AG04449 (cell line): Measurements from ENCODE around the gene CPNE9.

Source experiments
- CTCF ChIA-PET: fragments of 350-600 bp; formaldehyde crosslinking; extraction: SDS; loops from one replicate; lab custom pipeline; 2021; ENCODE audit warnings: antibody characterized with exemption; lab: Yijun Ruan, JAX
- POLR2A ChIA-PET: fragments of 400-600, 350-600 bp; formaldehyde crosslinking; extraction: SDS; loops from one replicate; lab custom pipeline; 2020; ENCODE audit warnings: antibody characterized with exemption, inconsistent platforms; lab: Yijun Ruan, JAX
- DNase-seq: peaks from one replicate; pipeline ENCODE4 v3.0.0-alpha.2; 2010; ENCODE audit warnings: low read depth, low spot score
- H3K4me3 ChIP-seq: 2 replicates; pipeline ENCODE4 v1.5.1; 2011; ENCODE audit warnings: low read depth, mild to moderate bottlenecking, control low read depth, low read length
- CTCF ChIP-seq: IDR thresholded peaks from one replicate; pipeline ENCODE4 v1.5.1; 2011; ENCODE audit warnings: mild to moderate bottlenecking, moderate library complexity, low read length, control low read depth, inconsistent platforms; ENCODE audit not compliant: insufficient read depth; ENCODE audit errors: missing control alignments

The CPNE9 gene

GRCh38 chr3:9721700-9722060 is 18.0 kb downstream of the CPNE9 start:
- DNase-seq = no peak
- ChIA-PET CTCF (interaction anchor here (0.6 to 1.1 kb wide), 2 partner anchors 9 to 367 kb away, joined by 3 to 4 read pairs; partner anchors contain the start of gene BRPF1), POLR2A (no interaction called here)
- no peak overlapping the region for H3K4me3 ChIP-seq
- TF ChIP-seq CTCF = no peak

DNA sequence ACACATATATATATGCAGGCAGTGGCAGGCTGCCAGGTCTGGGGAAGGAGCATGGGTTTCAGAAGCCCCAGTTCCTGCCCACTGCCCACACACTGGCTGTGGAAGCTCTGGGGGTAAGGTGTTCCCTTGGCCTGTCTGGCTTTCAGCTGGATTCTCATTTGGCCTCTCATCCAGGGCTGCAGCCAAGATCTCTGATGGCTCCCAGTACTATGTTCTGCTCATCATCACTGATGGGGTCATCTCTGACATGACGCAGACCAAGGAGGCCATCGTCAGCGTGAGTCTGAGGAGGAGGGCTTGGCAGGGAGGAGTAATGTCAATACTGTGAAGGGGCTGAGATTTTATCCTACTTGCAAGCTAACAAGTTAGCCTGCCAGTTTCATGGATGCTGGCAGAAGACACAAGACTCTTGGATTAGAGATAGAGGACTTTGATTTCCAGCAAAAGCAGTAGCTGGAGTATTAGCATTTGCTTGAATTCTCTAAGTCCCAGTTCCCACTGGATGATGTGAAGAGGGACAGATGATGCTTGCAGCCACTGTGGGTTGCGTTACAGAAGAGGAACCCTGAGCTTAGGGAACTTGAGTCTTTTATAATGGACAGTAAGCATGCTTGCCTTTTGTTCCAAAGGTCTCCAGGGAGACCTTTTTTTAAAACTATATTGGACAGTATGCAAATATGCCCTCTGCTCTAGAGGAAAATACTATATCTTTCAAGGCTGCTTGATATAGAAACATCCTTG is 22.3 kb downstream of the CPNE9 start:
- no peak for DNase-seq
- H3K4me3 ChIP-seq = no peak overlapping the region
- POLR2A ChIA-PET = interaction anchor here (0.6 kb wide), 1 partner anchor 55 kb away, joined by 3 read pairs; no protein-coding TSS in a partner anchor
- CTCF ChIA-PET = interaction anchor here (2.6 kb wide), 1 partner anchor 10 kb away, joined by 10 read pairs; no protein-coding TSS in a partner anchor
- no peak for TF ChIP-seq CTCF

GRCh38 chr3:9727041-9727595 is 23.5 kb downstream of the CPNE9 start:
- no peak overlapping the region for H3K4me3 ChIP-seq
- CTCF ChIA-PET = interaction anchor here (1.0 to 2.6 kb wide), 4 partner anchors 8 to 224 kb away, joined by 4 to 10 read pairs (median 4); no protein-coding TSS in a partner anchor
- peak; percentile 7 for TF ChIP-seq CTCF
- no peak for DNase-seq
- POLR2A ChIA-PET = no interaction called here

DNA sequence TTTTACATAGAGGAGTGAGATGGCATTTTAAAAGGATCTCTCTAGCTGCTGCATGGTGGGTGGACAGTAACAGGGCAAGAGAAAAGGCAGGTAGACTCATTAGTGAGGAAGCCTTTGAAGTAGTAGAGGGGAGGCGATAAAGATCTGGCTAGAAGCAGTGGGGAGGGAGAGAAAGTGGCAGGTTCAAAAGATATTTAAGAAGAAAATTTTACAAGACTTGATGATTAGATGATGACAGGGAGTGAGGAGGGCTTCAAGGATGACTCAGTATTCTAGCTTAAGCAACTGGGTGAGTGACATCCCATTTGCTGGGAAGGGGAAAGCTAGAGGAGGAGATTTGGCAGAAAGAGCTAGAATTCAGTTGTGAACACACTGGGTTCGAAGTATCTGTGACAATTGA is 24.1 kb downstream of the CPNE9 start:
- CTCF ChIA-PET = interaction anchor here (1.0 to 2.6 kb wide), 4 partner anchors 9 to 224 kb away, joined by 4 to 10 read pairs (median 4); no protein-coding TSS in a partner anchor
- DNase-seq = no peak
- no peak overlapping the region for H3K4me3 ChIP-seq
- TF ChIP-seq CTCF = no peak
- POLR2A ChIA-PET = no interaction called here

DNA sequence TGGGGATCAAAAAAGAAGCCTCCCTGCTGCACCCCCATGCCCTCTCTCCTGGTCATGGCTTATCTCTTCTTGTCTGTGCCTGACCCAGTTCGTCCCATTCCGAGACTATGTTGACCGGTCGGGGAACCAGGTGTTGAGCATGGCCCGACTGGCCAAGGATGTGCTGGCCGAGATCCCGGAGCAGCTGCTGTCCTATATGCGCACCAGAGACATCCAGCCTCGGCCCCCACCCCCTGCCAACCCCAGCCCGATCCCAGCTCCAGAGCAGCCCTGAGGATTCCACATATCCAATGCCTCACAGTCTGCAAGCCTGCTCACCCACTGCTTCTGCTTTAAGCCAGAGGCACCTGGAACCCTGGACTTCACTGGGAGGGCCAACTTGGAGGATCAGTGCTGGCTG is 25.8 kb downstream of the CPNE9 start:
- ChIA-PET CTCF (interaction anchor here (0.8 to 1.5 kb wide), 2 partner anchors 10 to 376 kb away, joined by 3 to 6 read pairs; no protein-coding TSS in a partner anchor), POLR2A (no interaction called here)
- TF ChIP-seq CTCF = no peak
- DNase-seq = no peak
- H3K4me3 ChIP-seq = no peak overlapping the region

- POLR2A ChIA-PET = interaction anchor here (1.2 to 3.7 kb wide), 3 partner anchors 15 to 62 kb away, joined by 3 to 24 read pairs (median 9); partner anchors contain the start of genes ARPC4, OGG1 and TADA3
- no peak for DNase-seq
- H3K4me3 ChIP-seq = peak overlapping the region; percentile 68
- no peak for TF ChIP-seq CTCF
- CTCF ChIA-PET = interaction anchor here (1.4 to 3.7 kb wide), 7 partner anchors 10 to 377 kb away, joined by 3 to 18 read pairs (median 6); partner anchors contain the start of gene OGG1
Observed at GRCh38 chr3:9730657-9731205, 27.1 kb downstream of the CPNE9 start.
